NCI-H510A treated with DMSO at 0.1 percent for 48 hours (cell line): ENCODE data around the gene HOXD12.

Experiments
- DNase-seq: peaks from one replicate; lab custom pipeline; 2025; lab: John Stamatoyannopoulos, UW

Gene HOXD12

DNA sequence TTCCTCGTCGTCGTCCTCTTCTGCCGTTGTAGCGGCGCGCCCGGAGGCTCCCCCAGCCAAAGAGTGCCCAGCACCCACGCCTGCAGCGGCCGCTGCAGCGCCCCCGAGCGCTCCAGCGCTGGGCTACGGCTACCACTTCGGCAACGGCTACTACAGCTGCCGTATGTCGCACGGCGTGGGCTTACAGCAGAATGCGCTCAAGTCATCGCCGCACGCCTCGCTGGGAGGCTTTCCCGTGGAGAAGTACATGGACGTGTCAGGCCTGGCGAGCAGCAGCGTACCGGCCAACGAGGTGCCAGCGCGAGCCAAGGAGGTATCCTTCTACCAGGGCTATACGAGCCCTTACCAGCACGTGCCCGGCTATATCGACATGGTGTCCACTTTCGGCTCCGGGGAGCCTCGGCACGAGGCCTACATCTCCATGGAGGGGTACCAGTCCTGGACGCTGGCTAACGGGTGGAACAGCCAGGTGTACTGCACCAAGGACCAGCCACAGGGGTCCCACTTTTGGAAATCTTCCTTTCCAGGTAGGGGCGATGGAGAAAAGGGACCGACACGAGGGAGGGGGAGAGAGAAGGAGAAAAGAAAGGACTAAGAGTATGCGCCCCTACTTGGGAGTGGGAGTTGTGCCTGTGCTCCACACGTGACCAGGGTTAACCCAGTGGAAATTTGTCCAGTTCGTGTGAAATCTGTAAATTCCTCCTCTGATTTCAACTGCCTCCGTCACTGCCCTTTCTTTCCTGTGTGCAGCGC is 6.3 kb upstream of the HOXD12 start:
- no peak for DNase-seq

DNA sequence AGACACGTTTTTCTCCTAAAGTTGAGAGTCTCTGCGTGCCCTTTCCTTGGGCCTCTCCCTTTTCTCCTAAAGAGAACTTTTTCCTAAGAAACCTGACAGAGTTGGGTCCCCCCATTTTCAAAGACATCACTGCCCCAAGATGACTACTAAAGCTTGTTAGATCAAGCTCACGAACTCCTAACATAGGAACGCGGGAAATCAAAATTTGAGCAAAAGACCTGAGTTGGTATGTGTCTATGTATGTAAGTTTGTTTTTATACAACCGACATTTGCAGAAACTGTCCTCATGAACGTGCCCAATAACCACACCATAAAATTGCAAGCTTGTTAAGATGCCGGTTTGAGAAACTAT is 5.7 kb upstream of the HOXD12 start:
- no peak for DNase-seq

GRCh38 chr2:176094349-176094748 is 5.2 kb upstream of the HOXD12 start:
- DNase-seq: no peak

DNA sequence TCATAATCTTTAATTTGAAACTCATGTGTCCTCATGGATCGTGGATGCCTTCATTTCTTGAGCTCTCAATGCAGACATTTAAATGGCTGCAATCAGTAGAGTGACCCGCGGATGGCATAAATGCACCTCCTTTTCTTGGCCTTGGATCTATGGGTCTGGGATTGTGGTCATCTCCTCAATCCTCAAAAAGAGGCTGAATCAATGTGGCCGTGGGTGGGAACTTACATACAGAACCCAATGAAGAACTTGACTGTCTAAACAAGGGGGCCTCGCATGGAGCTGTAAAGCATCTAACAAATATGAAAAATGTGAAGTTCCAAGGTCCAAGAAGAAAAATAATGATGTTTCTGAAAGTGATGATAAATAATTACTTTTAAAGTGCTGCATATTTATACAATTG is 4.2 kb upstream of the HOXD12 start:
- no peak for DNase-seq

- DNase-seq: no peak
These were observed 3.2 kb upstream of the HOXD12 start for GRCh38 chr2:176096243-176096985.

GRCh38 chr2:176096986-176097819 is 2.4 kb upstream of the HOXD12 start:
- DNase-seq: peak; percentile 87

- no peak for DNase-seq
These were observed 1.7 kb upstream of the HOXD12 start for GRCh38 chr2:176097820-176098365.

- DNase-seq: no peak
These were observed 1.0 kb upstream of the HOXD12 start for GRCh38 chr2:176098366-176099158.

- no peak for DNase-seq
These were observed 352 bp upstream of the HOXD12 start for GRCh38 chr2:176099159-176099727.

DNA sequence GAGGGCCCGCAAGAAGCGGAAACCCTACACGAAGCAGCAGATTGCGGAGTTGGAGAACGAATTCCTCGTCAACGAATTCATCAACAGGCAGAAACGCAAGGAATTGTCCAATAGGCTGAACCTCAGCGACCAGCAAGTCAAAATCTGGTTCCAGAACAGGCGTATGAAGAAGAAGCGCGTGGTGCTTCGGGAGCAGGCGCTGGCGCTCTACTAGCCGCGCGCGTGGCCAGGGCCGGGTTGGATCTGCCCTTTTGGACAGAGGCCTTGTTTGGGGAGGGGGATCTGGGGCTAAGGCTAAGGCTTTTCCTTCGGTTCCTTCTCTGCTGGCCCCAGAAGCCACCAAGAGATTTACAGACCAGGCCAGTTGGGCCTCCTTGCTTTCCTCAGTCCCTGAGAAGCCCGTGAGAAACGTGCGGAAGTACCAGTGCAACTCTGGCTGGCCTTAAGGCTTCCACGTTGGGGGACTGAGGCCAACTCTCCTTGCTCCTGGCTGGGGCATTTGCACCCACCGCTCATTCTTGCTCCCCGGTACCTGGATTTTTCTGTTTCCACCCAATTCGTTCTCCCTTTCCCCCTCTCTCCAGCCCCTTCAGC is 1.0 kb downstream of the HOXD12 start:
- DNase-seq: no peak

- no peak for DNase-seq
These were observed 1.7 kb downstream of the HOXD12 start for GRCh38 chr2:176101216-176101830.

DNA sequence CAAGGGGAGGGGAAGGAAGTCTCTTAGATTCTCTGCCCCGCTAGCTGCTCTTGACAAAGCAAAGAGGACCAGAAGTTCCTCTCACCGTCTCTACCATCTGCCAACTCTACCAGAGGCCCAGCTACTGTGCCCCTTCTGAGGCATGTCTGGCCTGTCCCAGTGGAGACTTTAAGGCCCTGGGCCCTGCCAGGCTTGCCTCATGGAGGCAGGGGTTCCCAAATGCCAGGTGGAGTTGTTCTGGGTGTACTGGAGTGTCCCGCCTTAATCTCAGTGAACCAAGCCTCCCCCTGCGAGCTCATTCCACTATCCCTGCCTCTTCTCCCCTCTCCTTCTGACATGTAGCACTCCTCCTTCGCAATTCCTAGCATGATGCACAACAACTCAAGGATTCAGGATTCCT is 2.2 kb downstream of the HOXD12 start:
- DNase-seq: no peak

DNA sequence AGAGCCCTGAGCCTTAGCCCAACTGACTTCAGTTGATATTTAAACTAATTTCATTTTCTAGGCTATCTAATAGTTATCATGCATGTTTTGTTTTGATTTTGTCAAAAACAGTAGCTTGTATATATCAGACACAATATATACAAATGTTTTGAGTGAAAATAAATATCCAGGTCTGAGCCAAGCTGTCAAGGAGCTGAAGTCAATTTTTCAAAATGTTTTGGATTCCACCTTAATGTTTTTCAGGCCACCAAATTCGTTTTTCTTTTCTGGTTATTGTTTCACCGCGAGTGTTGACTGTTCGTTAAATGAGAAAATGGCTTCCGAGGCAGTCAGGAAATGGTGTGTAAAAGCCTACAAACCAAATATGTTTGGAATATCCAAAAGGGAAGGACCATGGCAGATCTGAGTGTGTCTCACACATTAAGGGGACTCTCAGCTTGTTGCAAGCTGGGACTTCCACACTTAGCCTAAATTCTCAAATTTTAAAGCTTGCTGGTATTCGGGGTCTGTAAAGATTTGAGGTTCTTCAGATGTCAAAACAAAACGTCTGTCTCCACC is 2.8 kb downstream of the HOXD12 start:
- no peak for DNase-seq

- DNase-seq: no peak
These were observed 3.6 kb downstream of the HOXD12 start for GRCh38 chr2:176103194-176103593.

DNA sequence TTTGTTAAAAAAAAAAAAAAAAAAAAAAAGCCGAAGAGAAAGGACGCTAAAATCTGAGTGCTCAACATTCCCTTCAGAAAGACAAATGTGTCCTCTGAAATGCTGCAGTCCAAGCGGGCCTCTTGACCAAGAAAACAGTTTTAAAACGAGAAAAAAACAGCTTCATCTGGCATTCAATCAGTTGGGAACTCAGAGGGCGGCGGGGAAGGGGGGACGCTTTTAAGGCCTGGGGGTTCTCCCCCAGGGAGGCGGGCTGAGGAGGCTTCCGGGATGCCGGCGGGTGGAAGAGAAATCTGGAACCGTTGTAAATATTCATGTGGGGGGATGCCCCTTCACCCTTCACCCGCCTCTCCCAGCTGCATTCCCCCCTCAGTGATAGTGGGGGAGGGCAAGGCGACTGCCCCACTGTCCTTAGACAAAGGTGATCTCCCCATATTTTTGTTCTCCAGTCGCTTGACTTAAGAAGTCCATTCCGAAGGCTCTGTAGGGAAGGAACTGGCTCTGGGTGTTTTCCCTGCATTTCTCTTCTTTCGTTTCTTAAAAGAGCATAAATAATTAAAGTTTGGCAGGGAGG is 4.2 kb downstream of the HOXD12 start:
- DNase-seq: no peak

DNA sequence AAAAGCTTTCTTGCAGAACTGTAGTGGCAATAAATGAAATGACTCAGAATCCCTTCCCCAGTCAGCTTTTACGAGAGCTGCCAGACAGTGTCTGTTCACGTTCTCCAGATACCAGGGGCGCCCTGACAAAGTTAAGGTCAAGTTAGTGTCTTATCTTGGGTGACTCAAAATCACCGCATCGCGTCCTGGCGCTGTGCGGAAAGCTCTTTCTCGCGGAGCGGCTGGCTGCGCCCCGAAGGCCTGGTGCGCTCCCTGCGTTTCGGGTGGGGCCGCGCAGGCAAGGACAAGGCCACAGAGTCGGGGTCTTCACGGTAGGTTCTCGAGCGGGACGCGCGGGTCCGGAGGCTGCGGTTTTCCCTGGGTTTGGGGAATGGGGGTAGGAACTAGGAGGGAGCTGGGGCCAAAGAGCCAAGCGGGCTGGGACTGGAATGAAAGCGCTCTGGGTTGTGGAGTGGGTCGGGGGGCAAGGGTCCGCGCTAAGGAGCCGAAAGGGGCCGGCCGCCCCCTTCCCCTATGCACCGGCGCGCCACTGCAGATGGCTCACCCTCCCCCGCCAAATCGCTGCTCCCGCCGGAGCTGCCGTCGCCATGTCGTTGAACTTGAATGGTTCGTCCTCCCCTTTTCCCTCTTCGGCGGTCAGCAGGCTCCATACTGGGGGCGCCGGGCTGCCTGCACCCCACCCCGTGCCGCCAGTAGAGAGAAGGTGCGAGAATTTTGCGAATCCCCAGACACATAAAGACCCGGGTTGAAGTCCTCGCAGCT is 4.9 kb downstream of the HOXD12 start:
- DNase-seq: no peak

GRCh38 chr2:176105078-176105729 is 5.6 kb downstream of the HOXD12 start:
- DNase-seq: no peak
